Measurements from ENCODE around the gene MMRN2.

- TF ChIP-seq ZNF384 (IDR thresholded peaks at IDR 0.05), result no peak
- no peak for TF ChIP-seq L3MBTL2 (conservative IDR thresholded peaks at IDR 0.05)
- TF ChIP-seq CTBP1 (IDR thresholded peaks at IDR 0.05; ENCODE audit: borderline replicate concordance), result no peak
- no peak for TF ChIP-seq ARNT (IDR thresholded peaks at IDR 0.05)
- TF ChIP-seq FOXM1 (IDR thresholded peaks at IDR 0.05; ENCODE audit: borderline replicate concordance), result no peak
- no peak for TF ChIP-seq NFRKB (IDR thresholded peaks at IDR 0.05)
- TF ChIP-seq BHLHE40 (IDR thresholded peaks at IDR 0.05; ENCODE audit: borderline replicate concordance), result no peak
These were observed 42.7 kb downstream of the MMRN2 start for GRCh38 chr10:86914734-86915133.
